Activated naive CD8-positive, alpha-beta T cell treated with anti-CD3 and anti-CD28 coated beads, Interleukin-2, amount 50 U/mL, for 24 hours (primary cell): ENCODE measurements around the gene AOAH.

Experiments used
- ATAC-seq: fragments of 150-1000 bp; cut with Tn5 transposase; one replicate; pipeline ENCODE4 v1.10.0; 2021
- DNase-seq: peaks from one replicate; pipeline ENCODE4 v3.0.0; 2021
- H3K27ac Mint-ChIP-seq: one replicate; pipeline ENCODE4 v1.8.0; 2021; ENCODE audit warnings: mild to moderate bottlenecking, mixed read lengths
- H3K27me3 Mint-ChIP-seq: one replicate; pipeline ENCODE4 v1.8.0; 2021; ENCODE audit warnings: mixed read lengths
- H3K36me3 Mint-ChIP-seq: one replicate; pipeline ENCODE4 v1.8.0; 2021; ENCODE audit warnings: low read depth, mixed read lengths
- H3K4me1 Mint-ChIP-seq: one replicate; pipeline ENCODE4 v1.8.0; 2021; ENCODE audit warnings: mixed read lengths
- H3K4me3 Mint-ChIP-seq: one replicate; pipeline ENCODE4 v1.8.0; 2021; ENCODE audit warnings: mild to moderate bottlenecking, moderate library complexity, mixed read lengths
- H3K9me3 Mint-ChIP-seq: one replicate; pipeline ENCODE4 v1.8.0; 2021; ENCODE audit warnings: mixed read lengths

AOAH gene

DNA sequence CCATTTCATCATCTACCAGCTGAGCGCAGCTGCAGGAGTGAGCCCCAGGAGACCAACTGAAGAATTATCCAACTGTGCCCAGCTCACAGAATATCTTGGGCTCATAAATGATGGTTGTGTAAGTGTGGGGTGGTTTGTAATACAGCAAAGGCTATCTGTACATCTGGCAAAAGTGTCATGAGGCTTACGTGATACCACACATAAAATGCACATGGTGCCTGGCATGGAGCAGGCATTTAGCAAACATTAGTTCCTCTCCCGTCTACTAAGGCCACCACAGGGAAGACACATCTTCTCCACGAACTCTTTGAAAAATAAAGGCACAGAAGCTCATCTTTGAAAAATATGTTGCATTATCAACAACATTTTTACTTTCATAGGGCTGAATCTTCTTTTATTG is 32.3 kb downstream of the AOAH start:
- ATAC-seq, result no peak
- Mint-ChIP-seq H3K27me3 (no peaks in the 10 kb centered on the region), H3K27ac (peak overlapping the region; percentile 44), H3K4me3 (no peak overlapping the region), H3K9me3 (no peaks in the 10 kb centered on the region), H3K36me3 (peaks cover 3% of the 10 kb centered on the region), H3K4me1 (peaks cover 54% of the 10 kb centered on the region)
- DNase-seq, result no peak

GRCh38 chr7:36690514-36691187 is 33.6 kb downstream of the AOAH start:
- H3K4me1 Mint-ChIP-seq, result peaks cover 62% of the 10 kb centered on the region
- DNase-seq (no peak), ATAC-seq (peak; percentile 44)
- H3K27ac Mint-ChIP-seq, result peak overlapping the region; percentile 82
- H3K36me3 Mint-ChIP-seq, result peaks cover 3% of the 10 kb centered on the region
- H3K27me3 Mint-ChIP-seq, result no peaks in the 10 kb centered on the region
- H3K4me3 Mint-ChIP-seq, result peak overlapping the region; percentile 5
- no peaks in the 10 kb centered on the region for H3K9me3 Mint-ChIP-seq

- ATAC-seq, result no peak
- H3K4me3 Mint-ChIP-seq, result peak overlapping the region; percentile 5
Observed at GRCh38 chr7:36690041-36690440, 34.3 kb downstream of the AOAH start.

GRCh38 chr7:36686499-36686898 is 37.8 kb downstream of the AOAH start:
- DNase-seq (peak; percentile 62), ATAC-seq (peak; percentile 92)
- Mint-ChIP-seq H3K9me3 (no peaks in the 10 kb centered on the region), H3K27me3 (no peaks in the 10 kb centered on the region), H3K36me3 (peaks cover 10% of the 10 kb centered on the region), H3K4me3 (peak overlapping the region; percentile 13), H3K27ac (peak overlapping the region; percentile 87), H3K4me1 (peaks cover 91% of the 10 kb centered on the region)

More at GRCh38 chr7:36690041-36690440, 34.3 kb downstream of the AOAH start:
- H3K27ac Mint-ChIP-seq, result peak overlapping the region; percentile 82
- peaks cover 67% of the 10 kb centered on the region for H3K4me1 Mint-ChIP-seq
- DNase-seq, result no peak
- H3K9me3 Mint-ChIP-seq, result no peaks in the 10 kb centered on the region
- no peaks in the 10 kb centered on the region for H3K27me3 Mint-ChIP-seq
- peaks cover 9% of the 10 kb centered on the region for H3K36me3 Mint-ChIP-seq

DNA sequence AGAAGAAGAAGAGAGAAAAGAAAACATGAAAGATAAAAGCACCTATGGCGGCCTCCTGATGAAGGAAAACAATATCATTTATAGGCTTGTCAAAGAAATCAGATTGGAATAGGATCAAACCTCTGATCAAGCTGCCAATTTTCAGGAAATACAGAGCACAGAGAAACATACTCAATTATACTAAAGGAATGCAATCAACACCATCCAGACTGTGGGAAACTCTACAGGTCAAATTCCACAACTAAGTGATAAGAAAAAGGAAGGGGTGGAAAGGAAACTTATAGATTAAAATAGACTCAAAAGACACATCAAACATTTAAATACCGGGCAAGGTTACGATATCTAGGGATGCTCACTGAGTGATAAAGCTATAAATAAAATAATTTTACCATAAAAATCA is 39.3 kb downstream of the AOAH start:
- H3K4me3 Mint-ChIP-seq, result peak overlapping the region; percentile 4
- H3K36me3 Mint-ChIP-seq, result peaks cover 16% of the 10 kb centered on the region
- DNase-seq (no peak), ATAC-seq (no peak)
- H3K27ac Mint-ChIP-seq, result peak overlapping the region; percentile 80
- peaks cover 89% of the 10 kb centered on the region for H3K4me1 Mint-ChIP-seq
- no peaks in the 10 kb centered on the region for H3K9me3 Mint-ChIP-seq
- H3K27me3 Mint-ChIP-seq, result no peaks in the 10 kb centered on the region

DNA sequence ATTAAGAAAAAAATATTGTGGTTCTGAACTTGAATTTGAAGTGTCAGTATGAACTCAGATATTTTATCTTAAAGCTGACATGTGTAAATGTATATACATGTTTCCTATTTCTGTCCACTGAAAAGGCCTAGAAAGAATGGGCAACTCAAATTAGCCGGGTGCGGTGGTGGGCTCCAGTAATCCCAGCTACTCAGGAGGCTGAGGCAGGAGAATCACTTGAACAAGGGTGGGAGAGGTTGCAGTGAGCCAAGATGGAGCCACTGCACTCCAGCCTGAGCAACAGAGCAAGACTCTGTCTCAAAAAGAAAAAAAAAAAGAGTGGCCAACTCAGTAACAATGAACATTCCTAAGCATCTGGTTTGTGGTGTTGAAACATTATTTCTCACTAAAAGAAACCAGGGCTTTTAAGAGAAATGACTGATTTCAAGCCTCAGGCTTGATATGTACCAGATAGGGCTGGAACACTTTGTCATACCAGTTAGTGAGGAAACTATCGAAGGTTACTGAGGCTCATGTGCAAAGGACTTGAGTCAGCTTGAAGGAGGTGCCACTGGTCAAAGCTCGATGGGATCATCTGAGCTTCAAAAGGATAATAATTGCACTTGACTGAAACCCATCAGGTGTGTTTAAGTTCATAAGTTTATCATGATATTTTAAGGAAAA is 40.5 kb downstream of the AOAH start:
- Mint-ChIP-seq H3K36me3 (peaks cover 14% of the 10 kb centered on the region), H3K27ac (peak overlapping the region; percentile 80)
- peak; percentile 78 for ATAC-seq

DNA sequence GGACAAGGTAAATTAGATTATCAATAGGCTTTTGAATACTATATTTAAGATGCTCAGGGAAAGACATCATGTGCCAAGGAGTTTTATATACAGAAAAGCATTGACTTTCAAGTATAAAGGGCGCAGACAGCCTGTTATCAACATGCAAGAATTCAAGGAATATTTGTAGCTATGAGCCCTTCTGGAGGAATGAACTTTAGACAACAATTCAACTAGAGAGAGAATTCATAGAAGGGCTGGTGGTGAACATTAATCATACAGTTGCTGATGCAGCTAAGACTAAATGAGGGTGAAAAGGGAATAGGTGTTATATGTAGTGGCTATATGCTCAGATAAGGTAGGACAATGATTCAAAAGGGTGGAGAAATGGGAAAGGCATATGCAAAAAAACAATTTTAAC is 41.2 kb downstream of the AOAH start:
- peaks cover 14% of the 10 kb centered on the region for H3K36me3 Mint-ChIP-seq
- no peaks in the 10 kb centered on the region for H3K9me3 Mint-ChIP-seq
- peaks cover 89% of the 10 kb centered on the region for H3K4me1 Mint-ChIP-seq
- no peak overlapping the region for H3K4me3 Mint-ChIP-seq
- ATAC-seq (no peak), DNase-seq (no peak)
- peak overlapping the region; percentile 80 for H3K27ac Mint-ChIP-seq
- H3K27me3 Mint-ChIP-seq, result no peaks in the 10 kb centered on the region

More for the DNA sequence above, 40.5 kb downstream of the AOAH start:
- Mint-ChIP-seq H3K4me3 (no peak overlapping the region), H3K27me3 (no peaks in the 10 kb centered on the region), H3K9me3 (no peaks in the 10 kb centered on the region), H3K4me1 (peaks cover 85% of the 10 kb centered on the region)
- no peak for DNase-seq

DNA sequence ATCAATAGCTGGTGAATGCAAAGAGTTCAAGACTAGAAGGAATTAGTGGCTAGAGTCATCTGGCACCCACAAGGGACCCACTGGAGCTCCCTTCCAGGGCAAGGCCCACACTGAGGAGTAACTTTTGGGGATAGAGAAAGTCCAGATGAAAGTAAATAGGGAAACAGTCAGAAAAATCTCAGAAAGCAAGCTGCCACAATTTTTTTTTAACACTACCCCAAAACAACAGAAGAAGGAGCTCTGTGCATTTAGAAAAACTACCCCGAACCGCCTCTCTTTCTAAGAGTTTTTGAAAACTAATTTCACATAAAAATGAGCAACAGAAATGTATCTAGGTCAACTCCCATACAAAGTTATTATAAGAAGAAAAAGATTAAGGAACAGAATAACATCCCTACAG is 42.2 kb downstream of the AOAH start:
- H3K27me3 Mint-ChIP-seq, result no peaks in the 10 kb centered on the region
- peak overlapping the region; percentile 9 for H3K4me3 Mint-ChIP-seq
- peaks cover 91% of the 10 kb centered on the region for H3K4me1 Mint-ChIP-seq
- H3K36me3 Mint-ChIP-seq, result peaks cover 14% of the 10 kb centered on the region
- DNase-seq, result no peak
- no peaks in the 10 kb centered on the region for H3K9me3 Mint-ChIP-seq
- ATAC-seq, result no peak
- H3K27ac Mint-ChIP-seq, result peak overlapping the region; percentile 78

GRCh38 chr7:36677769-36678437 is 46.4 kb downstream of the AOAH start:
- DNase-seq, result peak; percentile 70
- peak; percentile 92 for ATAC-seq
- no peaks in the 10 kb centered on the region for H3K27me3 Mint-ChIP-seq
- peak overlapping the region; percentile 99 for H3K27ac Mint-ChIP-seq
- H3K36me3 Mint-ChIP-seq, result peaks cover 9% of the 10 kb centered on the region
- H3K9me3 Mint-ChIP-seq, result peaks cover 4% of the 10 kb centered on the region
- H3K4me3 Mint-ChIP-seq, result peak overlapping the region; percentile 74
- peaks cover 82% of the 10 kb centered on the region for H3K4me1 Mint-ChIP-seq

GRCh38 chr7:36673703-36674102 is 50.6 kb downstream of the AOAH start:
- peaks cover 6% of the 10 kb centered on the region for H3K36me3 Mint-ChIP-seq
- no peaks in the 10 kb centered on the region for H3K27me3 Mint-ChIP-seq
- DNase-seq (no peak), ATAC-seq (no peak)
- peak overlapping the region; percentile 33 for H3K27ac Mint-ChIP-seq
- H3K9me3 Mint-ChIP-seq, result peaks cover 4% of the 10 kb centered on the region
- no peak overlapping the region for H3K4me3 Mint-ChIP-seq
- peaks cover 72% of the 10 kb centered on the region for H3K4me1 Mint-ChIP-seq

DNA sequence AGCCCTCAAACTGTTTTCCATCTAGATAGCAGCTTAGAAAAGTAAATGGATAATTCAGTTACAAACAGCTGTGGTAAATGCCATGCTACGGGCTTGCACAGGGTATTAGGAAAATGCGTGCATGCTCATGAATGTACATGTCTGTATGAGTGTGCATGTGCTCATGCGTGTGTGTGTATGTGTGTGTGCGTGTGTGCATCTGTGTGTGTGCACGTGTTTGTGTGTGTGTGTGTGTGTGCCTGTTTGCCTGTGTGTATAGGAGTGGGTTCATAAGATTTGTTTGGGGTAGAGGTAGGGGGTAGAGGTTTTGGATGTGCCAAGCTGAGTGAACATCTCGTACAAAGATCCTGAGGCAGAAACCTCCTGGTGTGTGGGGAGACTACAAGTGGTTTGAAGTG is 52.9 kb downstream of the AOAH start:
- Mint-ChIP-seq H3K9me3 (peaks cover 1% of the 10 kb centered on the region), H3K4me3 (no peak overlapping the region), H3K4me1 (peaks cover 70% of the 10 kb centered on the region), H3K27ac (peak overlapping the region; percentile 20), H3K27me3 (no peaks in the 10 kb centered on the region), H3K36me3 (peaks cover 6% of the 10 kb centered on the region)
- DNase-seq (no peak), ATAC-seq (no peak)

- Mint-ChIP-seq H3K36me3 (peaks cover 5% of the 10 kb centered on the region), H3K4me3 (no peak overlapping the region), H3K9me3 (no peaks in the 10 kb centered on the region), H3K4me1 (peaks cover 64% of the 10 kb centered on the region), H3K27ac (peak overlapping the region; percentile 83), H3K27me3 (no peaks in the 10 kb centered on the region)
- ATAC-seq (peak; percentile 58), DNase-seq (peak; percentile 71)
Observed at GRCh38 chr7:36670585-36671431, 53.5 kb downstream of the AOAH start.

DNA sequence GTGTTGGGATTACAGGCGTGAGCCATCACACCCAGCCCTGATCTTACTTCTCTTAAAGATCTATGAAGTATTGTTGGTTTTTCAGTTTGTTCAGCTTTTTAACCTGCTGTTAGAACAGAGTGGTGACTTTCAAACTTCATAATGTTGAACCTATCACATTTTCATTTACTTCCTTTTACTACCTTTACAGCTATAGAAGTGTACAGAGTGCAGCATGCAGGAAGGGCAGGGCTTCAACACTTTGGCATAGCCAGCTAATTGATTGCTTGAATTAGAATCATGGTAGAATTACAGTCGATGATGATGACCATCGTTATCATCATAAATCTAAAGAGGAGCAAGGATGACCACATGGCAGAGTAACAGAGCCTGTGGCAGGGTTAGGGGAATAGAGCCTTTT is 55.5 kb downstream of the AOAH start:
- no peak overlapping the region for H3K27ac Mint-ChIP-seq
- H3K27me3 Mint-ChIP-seq, result no peaks in the 10 kb centered on the region
- peaks cover 8% of the 10 kb centered on the region for H3K36me3 Mint-ChIP-seq
- peaks cover 49% of the 10 kb centered on the region for H3K4me1 Mint-ChIP-seq
- no peak for ATAC-seq
- peaks cover 11% of the 10 kb centered on the region for H3K9me3 Mint-ChIP-seq
- DNase-seq, result no peak
- no peak overlapping the region for H3K4me3 Mint-ChIP-seq

- H3K9me3 Mint-ChIP-seq, result peaks cover 11% of the 10 kb centered on the region
- no peak for ATAC-seq
- H3K4me3 Mint-ChIP-seq, result no peak overlapping the region
- peaks cover 45% of the 10 kb centered on the region for H3K4me1 Mint-ChIP-seq
- H3K36me3 Mint-ChIP-seq, result peaks cover 8% of the 10 kb centered on the region
- H3K27me3 Mint-ChIP-seq, result no peaks in the 10 kb centered on the region
- DNase-seq, result no peak
- no peak overlapping the region for H3K27ac Mint-ChIP-seq
Observed at GRCh38 chr7:36668080-36668479, 56.2 kb downstream of the AOAH start.
